Adrenal gland (tissue), 5 donors: Measurements from ENCODE around the gene HSD11B2.

Experiments
- POLR2A ChIP-seq, 2 donors: fragments of 450-650 bp; IDR thresholded peaks; one replicate each; pipeline ENCODE4 v1.6.1; 2017; ENCODE audit warnings: antibody characterized with exemption in 2 of 2, mild to moderate bottlenecking in 2 of 2, moderate library complexity in 1 of 2
- TF ChIP-seq, protein P1 (sequence below), 6 experiments: fragments of 450-650 bp in 4 of 6; fragments of 200-600 bp in 2 of 6; sonication (generic) in 1 of 6; IDR thresholded peaks; 1 replicate in 5 of 6; 2 replicates in 1 of 6; pipeline versions ENCODE4 v1.5.1 to v1.8.0; 2016 to 2021; ENCODE audit warnings: antibody characterized with exemption in 6 of 6, mild to moderate bottlenecking in 2 of 6, moderate library complexity in 1 of 6
- donor health status: DM: no; HTN: no; CAD: no.

GRCh38 chr16:67411339-67411738 lies 19.6 kb upstream of the HSD11B2 start:
- TF ChIP-seq, protein P1, sequence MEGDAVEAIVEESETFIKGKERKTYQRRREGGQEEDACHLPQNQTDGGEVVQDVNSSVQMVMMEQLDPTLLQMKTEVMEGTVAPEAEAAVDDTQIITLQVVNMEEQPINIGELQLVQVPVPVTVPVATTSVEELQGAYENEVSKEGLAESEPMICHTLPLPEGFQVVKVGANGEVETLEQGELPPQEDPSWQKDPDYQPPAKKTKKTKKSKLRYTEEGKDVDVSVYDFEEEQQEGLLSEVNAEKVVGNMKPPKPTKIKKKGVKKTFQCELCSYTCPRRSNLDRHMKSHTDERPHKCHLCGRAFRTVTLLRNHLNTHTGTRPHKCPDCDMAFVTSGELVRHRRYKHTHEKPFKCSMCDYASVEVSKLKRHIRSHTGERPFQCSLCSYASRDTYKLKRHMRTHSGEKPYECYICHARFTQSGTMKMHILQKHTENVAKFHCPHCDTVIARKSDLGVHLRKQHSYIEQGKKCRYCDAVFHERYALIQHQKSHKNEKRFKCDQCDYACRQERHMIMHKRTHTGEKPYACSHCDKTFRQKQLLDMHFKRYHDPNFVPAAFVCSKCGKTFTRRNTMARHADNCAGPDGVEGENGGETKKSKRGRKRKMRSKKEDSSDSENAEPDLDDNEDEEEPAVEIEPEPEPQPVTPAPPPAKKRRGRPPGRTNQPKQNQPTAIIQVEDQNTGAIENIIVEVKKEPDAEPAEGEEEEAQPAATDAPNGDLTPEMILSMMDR (IDR thresholded peaks at IDR 0.05) = no peak
- no peak for TF ChIP-seq POLR2A (IDR thresholded peaks at IDR 0.05)
